HFFc6 (cell line): ENCODE data around the gene FSTL4. TPM values are rescaled to one million over a fixed set of nuclear protein-coding genes. Genes with fewer than 3 reads are reported as not detected.

ENCODE experiments used
- DNase-seq: peaks from one replicate; pipeline ENCODE4 v3.0.0-alpha.2; 2018
- H3K27ac Mint-ChIP-seq: 2 replicates; pipeline ENCODE4 v1.8.0; 2020; ENCODE audit warnings: mild to moderate bottlenecking, mixed read lengths
- H3K27me3 Mint-ChIP-seq: 2 replicates; pipeline ENCODE4 v1.8.0; 2021; ENCODE audit warnings: mild to moderate bottlenecking, moderate library complexity, mixed read lengths; ENCODE audit not compliant: insufficient read depth
- H3K36me3 Mint-ChIP-seq: 2 replicates; pipeline ENCODE4 v1.8.0; 2021; ENCODE audit warnings: low read depth, mixed read lengths
- H3K4me1 Mint-ChIP-seq: 2 replicates; pipeline ENCODE4 v1.8.0; 2020; ENCODE audit warnings: low read depth, mixed read lengths
- H3K4me3 Mint-ChIP-seq: 2 replicates; pipeline ENCODE4 v1.8.0; 2020; ENCODE audit warnings: mild to moderate bottlenecking, moderate library complexity, mixed read lengths
- H3K9me3 Mint-ChIP-seq: 2 replicates; pipeline ENCODE4 v1.8.0; 2020; ENCODE audit warnings: mild to moderate bottlenecking, mixed read lengths
- total RNA-seq, 6 experiments: library from RNA; stranded (reverse); fragmentation: NEBNext Ultra II Directional; extraction: Animal tissue kit (Norgen Biotek cat#: 25700); gene quantifications; 2 replicates in 1 of 6; 3 replicates in 5 of 6; pipeline ENCODE4 v1.2.3, GENCODE V29; 2021
- TF ChIP-seq, protein P1 (sequence below): fragments of 200-600 bp; sonication (generic); IDR thresholded peaks from 2 replicates; pipeline ENCODE4 v1.5.0; 2021; ENCODE audit warnings: antibody characterized with exemption, mild to moderate bottlenecking

FSTL4 gene
- total RNA-seq, 6 experiments from 2014 or later, result not detected

DNA sequence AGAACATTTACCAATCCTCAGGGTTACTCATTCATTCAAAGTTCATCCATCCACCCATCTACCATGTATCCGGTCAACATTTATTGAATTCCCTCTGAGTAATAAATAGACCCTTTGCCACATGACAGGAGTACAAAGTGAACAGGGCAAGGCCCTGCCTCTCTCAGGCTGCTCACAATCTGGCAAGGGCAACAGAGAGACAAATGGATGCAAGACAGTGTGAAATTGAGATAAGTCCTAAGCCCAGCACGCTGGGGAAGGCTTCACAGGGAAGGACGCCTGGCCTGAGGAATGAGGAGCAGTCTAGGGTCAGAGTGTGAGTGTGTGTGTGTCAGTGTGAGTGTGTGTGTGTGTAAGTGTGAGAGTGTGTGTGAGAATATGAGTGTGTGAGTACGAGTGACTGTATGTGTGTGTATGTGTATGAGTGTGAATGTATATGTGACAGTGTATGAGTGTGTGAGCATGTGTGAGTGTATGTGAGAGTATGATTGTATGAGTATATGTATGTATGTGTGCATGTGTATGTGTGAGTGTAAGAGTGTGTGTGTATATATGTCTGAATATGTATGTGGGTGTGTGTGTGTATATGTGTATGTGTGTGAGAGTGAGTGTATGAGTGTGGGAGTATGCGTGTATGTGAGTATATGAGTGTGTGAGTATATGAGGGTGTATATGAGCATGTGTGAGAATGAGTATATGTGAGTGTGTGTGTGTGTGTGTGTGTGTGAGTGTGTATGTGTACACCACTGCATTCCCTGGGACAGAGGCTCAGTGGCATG, 145.6 kb downstream of the FSTL4 start:
- DNase-seq, result no peak
- Mint-ChIP-seq H3K36me3 (no peaks in the 10 kb centered on the region), H3K4me1 (no peaks in the 10 kb centered on the region), H3K27ac (no peak overlapping the region), H3K27me3 (peaks cover 12% of the 10 kb centered on the region), H3K9me3 (no peaks in the 10 kb centered on the region), H3K4me3 (no peak overlapping the region)
- TF ChIP-seq, protein P1, sequence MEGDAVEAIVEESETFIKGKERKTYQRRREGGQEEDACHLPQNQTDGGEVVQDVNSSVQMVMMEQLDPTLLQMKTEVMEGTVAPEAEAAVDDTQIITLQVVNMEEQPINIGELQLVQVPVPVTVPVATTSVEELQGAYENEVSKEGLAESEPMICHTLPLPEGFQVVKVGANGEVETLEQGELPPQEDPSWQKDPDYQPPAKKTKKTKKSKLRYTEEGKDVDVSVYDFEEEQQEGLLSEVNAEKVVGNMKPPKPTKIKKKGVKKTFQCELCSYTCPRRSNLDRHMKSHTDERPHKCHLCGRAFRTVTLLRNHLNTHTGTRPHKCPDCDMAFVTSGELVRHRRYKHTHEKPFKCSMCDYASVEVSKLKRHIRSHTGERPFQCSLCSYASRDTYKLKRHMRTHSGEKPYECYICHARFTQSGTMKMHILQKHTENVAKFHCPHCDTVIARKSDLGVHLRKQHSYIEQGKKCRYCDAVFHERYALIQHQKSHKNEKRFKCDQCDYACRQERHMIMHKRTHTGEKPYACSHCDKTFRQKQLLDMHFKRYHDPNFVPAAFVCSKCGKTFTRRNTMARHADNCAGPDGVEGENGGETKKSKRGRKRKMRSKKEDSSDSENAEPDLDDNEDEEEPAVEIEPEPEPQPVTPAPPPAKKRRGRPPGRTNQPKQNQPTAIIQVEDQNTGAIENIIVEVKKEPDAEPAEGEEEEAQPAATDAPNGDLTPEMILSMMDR, result no peak

DNA sequence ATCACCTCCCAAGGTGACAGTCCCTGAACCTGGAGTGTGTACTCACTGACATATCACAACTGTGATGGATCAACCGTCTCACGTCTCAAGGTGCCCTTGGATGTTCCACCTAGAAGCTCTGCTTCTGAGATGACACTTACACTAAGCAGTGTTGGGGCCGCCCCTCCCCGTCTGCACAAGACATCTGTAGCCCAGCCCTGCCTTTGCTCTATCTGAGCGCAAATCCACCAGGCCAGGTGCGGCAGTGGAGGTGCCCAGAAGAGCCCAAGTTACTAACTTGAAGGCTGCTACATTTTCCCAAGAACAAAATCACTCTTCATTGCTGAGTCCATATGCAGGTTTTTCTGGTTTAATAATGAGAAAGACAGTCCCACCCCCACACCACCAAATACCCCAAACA, 148.3 kb downstream of the FSTL4 start:
- Mint-ChIP-seq H3K4me3 (no peak overlapping the region), H3K36me3 (no peaks in the 10 kb centered on the region), H3K9me3 (no peaks in the 10 kb centered on the region), H3K4me1 (no peaks in the 10 kb centered on the region), H3K27me3 (peaks cover 11% of the 10 kb centered on the region), H3K27ac (no peak overlapping the region)
- TF ChIP-seq, protein P1, result no peak
- DNase-seq, result no peak

DNA sequence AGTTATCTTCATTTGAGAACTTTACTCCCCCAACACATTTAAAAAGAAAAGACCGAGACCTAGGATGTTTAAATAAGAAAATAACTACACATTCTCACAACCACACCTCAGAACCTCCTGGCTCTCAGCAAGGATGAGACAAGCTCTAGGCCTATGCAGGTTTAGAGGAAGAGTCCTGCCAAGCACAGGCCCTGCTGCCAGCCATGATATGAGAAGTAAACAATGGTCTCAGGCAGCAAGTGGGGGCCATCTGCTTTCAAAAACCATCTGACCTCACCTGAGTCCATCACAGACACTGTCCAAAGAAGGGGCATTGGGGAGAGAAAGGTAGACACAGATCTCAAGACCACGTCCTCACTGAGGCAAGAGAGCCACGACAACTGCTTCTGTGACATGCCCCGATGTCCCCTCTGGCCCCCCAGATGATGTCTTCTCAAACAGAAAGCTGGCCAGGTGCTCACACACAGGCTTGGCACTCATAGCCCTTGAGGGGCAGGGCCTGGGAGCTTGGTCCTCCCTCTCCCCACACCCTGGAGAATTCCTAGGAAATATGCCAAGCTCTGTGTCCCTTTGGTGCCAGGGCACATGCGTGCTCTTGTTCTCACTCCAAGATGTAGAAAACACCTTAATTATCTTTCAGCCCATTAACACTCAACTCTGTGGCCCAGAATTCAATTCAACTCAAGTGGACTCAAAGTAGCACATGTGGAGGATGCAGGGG, 150.4 kb downstream of the FSTL4 start:
- Mint-ChIP-seq H3K27ac (no peak overlapping the region), H3K9me3 (no peaks in the 10 kb centered on the region), H3K36me3 (no peaks in the 10 kb centered on the region), H3K4me3 (no peak overlapping the region), H3K27me3 (peaks cover 17% of the 10 kb centered on the region), H3K4me1 (peaks cover 10% of the 10 kb centered on the region; the same call in 1 of the 2 replicates)
- TF ChIP-seq, protein P1, result no peak
- DNase-seq, result no peak

DNA sequence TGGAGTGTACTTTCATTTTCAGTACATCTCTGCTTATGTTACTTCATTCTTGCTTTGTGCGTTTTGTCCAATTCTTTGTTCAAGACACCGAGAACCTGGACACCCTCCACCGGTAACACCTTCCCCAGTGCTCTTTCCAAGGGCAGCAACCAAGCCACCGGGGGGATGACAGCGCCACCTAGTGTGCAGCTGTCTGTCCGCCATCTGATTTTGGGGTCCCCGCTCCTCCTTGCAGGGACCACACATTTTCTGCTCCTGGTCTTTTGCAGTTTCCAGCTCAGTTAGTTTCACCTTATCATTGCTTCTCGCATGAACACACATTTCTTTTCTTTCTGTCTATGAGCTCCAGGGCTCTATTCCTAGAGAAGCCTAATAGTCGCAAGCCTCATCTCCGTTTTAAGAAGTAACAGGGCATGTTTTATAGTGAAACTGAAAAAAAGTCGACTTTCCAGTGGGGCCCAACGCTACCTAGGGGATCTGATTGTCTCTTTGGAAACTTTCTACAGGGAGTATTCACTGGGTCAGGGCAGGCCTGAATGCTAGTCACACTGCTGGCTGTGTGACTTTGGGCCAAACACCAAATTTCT, 152.1 kb downstream of the FSTL4 start:
- Mint-ChIP-seq H3K27me3 (peaks cover 15% of the 10 kb centered on the region), H3K9me3 (no peaks in the 10 kb centered on the region), H3K4me3 (no peak overlapping the region), H3K36me3 (no peaks in the 10 kb centered on the region), H3K4me1 (peaks cover 15% of the 10 kb centered on the region; the same call in 1 of the 2 replicates), H3K27ac (no peak overlapping the region)
- TF ChIP-seq, protein P1, result peak; percentile 81
- no peak for DNase-seq

DNA sequence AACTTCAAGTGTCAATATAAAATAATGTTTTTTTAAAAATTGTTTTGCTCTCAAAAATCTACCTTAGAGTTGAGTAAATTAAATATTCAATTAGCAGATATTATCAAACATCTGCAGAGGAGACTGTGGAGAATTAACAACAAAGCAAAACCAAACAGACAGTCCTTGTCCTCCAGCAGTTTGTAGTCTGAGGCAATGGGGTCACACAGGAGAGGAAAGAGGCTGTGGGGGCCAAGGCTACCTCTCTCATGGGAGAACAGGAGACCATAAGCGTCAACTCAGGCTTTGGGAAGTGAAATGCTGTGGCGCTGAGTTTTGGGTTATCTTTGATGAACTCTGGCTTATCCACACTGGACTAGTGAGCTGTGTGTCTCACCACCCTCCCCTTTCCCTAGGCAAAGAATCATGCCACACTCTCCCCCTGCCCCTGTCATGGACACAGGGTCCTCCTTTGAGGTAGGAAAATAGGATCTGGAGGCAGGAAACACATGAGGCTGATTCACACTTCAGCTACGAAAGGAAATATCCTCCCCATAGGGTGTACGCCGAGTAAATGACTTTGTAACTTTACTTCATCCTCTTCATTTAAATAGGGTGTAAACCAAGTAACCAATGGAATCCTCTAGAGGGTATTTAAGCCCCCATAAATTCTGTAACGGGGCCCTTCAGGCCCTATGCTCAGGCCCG, 152.7 kb downstream of the FSTL4 start:
- H3K36me3 Mint-ChIP-seq, result no peaks in the 10 kb centered on the region
- no peak overlapping the region for H3K27ac Mint-ChIP-seq
- TF ChIP-seq, protein P1, result no peak
- peaks cover 15% of the 10 kb centered on the region; the same call in 1 of the 2 replicates for H3K4me1 Mint-ChIP-seq
- DNase-seq, result no peak
- peaks cover 17% of the 10 kb centered on the region for H3K27me3 Mint-ChIP-seq
- no peak overlapping the region for H3K4me3 Mint-ChIP-seq
- no peaks in the 10 kb centered on the region for H3K9me3 Mint-ChIP-seq
